ENCODE data around the gene DISC1.

GRCh38 chr1:231584117-231584516 lies 42.5 kb upstream of the DISC1 start:
- TF ChIP-seq EZH2 (IDR thresholded peaks at IDR 0.05; ENCODE audit: borderline replicate concordance, low read depth, low read length, poor library complexity, severe bottlenecking) (no peak), CTCF (conservative IDR thresholded peaks at IDR 0.05; ENCODE audit: low read depth, low read length) (peak; percentile 48)
